BJ (cell line): ENCODE results near the gene CPXM1. TPM values are rescaled to one million over a fixed set of nuclear protein-coding genes. Genes with fewer than 3 reads are reported as not detected.

ENCODE experiments used
- CTCF ChIA-PET: fragments of 350-600 bp; formaldehyde crosslinking; extraction: SDS; loops from one replicate; lab custom pipeline; 2021; ENCODE audit warnings: antibody characterized with exemption, inconsistent platforms; lab: Yijun Ruan, JAX
- POLR2A ChIA-PET: fragments of 300-600 bp; sonication (Branson Sonifier 250); formaldehyde crosslinking; extraction: SDS; loops from one replicate; lab custom pipeline; 2021; ENCODE audit warnings: antibody characterized with exemption; lab: Charles Lee
- DNase-seq: peaks from one replicate; pipeline ENCODE4 v3.0.0-alpha.2; 2011; ENCODE audit warnings: low read depth
- H3K27me3 ChIP-seq: 2 replicates; pipeline ENCODE4 v1.6.0; 2011; ENCODE audit warnings: low read length; ENCODE audit not compliant: control insufficient read depth, insufficient read depth
- H3K36me3 ChIP-seq: 2 replicates; pipeline ENCODE4 v1.5.1; 2011; ENCODE audit warnings: low read length; ENCODE audit not compliant: control insufficient read depth, insufficient read depth
- H3K4me3 ChIP-seq: 2 replicates; pipeline ENCODE4 v1.5.1; 2011; ENCODE audit warnings: low read depth, mild to moderate bottlenecking, control low read depth, low read length
- polyA plus RNA-seq: library from polyadenylated mRNA; depleted of rRNA; stranded (reverse); fragments of >200 nt; gene quantifications from 2 replicates; pipeline ENCODE4 v1.2.3, GENCODE V29; 2011
- TF ChIP-seq, protein P1 (sequence below): IDR thresholded peaks from 2 replicates; pipeline ENCODE4 v1.5.1; 2011; ENCODE audit warnings: low read depth, mild to moderate bottlenecking, control low read depth, inconsistent platforms, low read length, moderate library complexity; ENCODE audit not compliant: insufficient read depth

The CPXM1 gene
- polyA plus RNA-seq, 1 experiment = 1.6 TPM

DNA sequence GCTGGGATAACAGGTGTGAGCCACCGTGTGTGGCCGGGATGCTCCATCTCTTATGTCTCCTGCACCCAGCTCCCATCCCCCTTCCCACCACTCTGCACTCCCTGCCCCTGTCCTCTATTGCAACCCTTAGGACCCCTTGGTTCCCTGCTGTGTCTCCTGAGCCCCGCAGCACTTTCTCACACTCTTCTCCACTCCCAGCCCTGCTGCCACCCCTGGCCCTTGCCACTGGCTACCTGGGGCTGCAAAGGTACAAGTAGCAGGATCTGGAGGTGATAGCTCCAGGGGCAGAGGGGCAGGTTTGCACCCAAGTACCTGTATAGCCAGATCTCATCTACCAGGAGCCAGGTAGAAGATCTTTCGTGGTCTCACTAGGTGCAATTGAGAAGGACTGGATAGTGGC, 6.6 kb upstream of the CPXM1 start:
- H3K36me3 ChIP-seq = no peaks in the 10 kb centered on the region
- no peak for DNase-seq
- H3K27me3 ChIP-seq = peaks cover 22% of the 10 kb centered on the region
- ChIA-PET POLR2A (no interaction called here), CTCF (no interaction called here)
- TF ChIP-seq, protein P1, sequence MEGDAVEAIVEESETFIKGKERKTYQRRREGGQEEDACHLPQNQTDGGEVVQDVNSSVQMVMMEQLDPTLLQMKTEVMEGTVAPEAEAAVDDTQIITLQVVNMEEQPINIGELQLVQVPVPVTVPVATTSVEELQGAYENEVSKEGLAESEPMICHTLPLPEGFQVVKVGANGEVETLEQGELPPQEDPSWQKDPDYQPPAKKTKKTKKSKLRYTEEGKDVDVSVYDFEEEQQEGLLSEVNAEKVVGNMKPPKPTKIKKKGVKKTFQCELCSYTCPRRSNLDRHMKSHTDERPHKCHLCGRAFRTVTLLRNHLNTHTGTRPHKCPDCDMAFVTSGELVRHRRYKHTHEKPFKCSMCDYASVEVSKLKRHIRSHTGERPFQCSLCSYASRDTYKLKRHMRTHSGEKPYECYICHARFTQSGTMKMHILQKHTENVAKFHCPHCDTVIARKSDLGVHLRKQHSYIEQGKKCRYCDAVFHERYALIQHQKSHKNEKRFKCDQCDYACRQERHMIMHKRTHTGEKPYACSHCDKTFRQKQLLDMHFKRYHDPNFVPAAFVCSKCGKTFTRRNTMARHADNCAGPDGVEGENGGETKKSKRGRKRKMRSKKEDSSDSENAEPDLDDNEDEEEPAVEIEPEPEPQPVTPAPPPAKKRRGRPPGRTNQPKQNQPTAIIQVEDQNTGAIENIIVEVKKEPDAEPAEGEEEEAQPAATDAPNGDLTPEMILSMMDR = no peak
- no peak overlapping the region for H3K4me3 ChIP-seq

DNA sequence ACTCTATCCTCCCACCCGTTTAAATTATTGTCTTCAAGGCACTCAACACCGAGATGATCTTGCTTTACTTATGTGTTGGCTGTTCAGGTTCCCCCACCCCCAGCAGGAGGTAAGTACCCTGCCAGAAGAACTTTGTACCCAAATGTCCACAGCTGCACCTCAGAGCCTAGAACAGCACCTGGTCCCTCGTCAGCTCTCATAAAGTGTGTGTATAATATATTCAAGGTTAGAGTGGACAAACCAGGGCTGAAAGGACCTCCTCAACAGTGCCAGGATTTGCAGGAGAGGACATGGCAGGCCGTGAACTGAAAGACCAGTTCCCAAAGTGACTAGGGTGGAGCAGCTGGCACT, 5.9 kb upstream of the CPXM1 start:
- H3K4me3 ChIP-seq = no peak overlapping the region
- ChIA-PET CTCF (no interaction called here), POLR2A (no interaction called here)
- TF ChIP-seq, protein P1 = no peak
- H3K36me3 ChIP-seq = no peaks in the 10 kb centered on the region
- DNase-seq = no peak
- peaks cover 26% of the 10 kb centered on the region for H3K27me3 ChIP-seq

- H3K36me3 ChIP-seq = no peaks in the 10 kb centered on the region
- ChIA-PET POLR2A (no interaction called here), CTCF (no interaction called here)
- TF ChIP-seq, protein P1 = no peak
- no peak for DNase-seq
- H3K4me3 ChIP-seq = no peak overlapping the region
- peaks cover 31% of the 10 kb centered on the region for H3K27me3 ChIP-seq
These were observed 5.4 kb upstream of the CPXM1 start for GRCh38 chr20:2805689-2806350.

DNA sequence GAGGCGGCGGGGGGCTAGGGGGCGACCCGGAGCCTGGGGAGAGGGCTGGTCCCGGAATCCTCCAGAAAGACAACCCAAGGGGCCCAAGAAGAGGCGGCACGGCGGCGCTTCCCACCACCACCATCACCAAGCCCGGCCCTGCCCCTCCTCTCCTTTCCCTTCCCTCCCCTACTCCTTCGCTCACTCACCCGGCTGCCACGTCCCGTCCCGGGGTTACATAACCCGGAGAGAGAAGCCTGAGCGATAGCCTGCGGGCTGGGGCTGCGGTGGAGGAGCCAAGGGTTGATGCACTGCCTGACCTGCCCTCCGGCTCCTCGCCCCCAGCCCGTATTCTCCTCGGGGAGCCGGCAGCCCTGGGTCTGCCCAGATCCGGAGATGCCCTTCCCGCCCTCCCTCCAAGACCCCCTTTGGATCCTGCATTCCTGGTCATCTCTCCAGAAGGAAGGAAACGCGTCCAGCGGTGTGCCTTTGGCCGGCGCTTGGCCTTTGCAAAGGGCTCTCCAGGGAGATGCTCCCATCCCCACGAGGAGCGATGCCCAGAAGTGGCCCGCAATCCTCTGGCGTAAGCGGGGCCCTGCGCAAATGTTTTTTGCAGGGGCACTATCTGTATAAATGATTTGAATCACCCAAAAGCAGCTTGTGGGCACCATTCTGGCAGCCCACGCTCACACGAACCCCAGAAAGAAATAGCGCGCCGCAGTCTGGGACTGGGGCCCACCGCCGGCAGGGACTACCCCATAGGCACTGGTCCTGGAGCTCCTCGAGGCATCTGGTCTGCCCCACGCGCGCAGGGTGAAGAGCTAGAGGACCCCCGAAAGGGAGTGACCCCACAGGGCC, 4.6 kb upstream of the CPXM1 start:
- ChIA-PET CTCF (interaction anchor here (1.2 kb wide), 1 partner anchor 13 kb away, joined by 3 read pairs; no protein-coding TSS in a partner anchor), POLR2A (no interaction called here)
- no peak overlapping the region for H3K4me3 ChIP-seq
- DNase-seq = no peak
- H3K27me3 ChIP-seq = peaks cover 35% of the 10 kb centered on the region
- H3K36me3 ChIP-seq = no peaks in the 10 kb centered on the region
- TF ChIP-seq, protein P1 = no peak

GRCh38 chr20:2804041-2804828, 3.8 kb upstream of the CPXM1 start:
- POLR2A ChIA-PET = no interaction called here
- CTCF ChIA-PET = interaction anchor here (1.2 kb wide), 1 partner anchor 14 kb away, joined by 3 read pairs; no protein-coding TSS in a partner anchor
- TF ChIP-seq, protein P1 = no peak
- no peak for DNase-seq
- Histone ChIP-seq H3K4me3 (no peak overlapping the region), H3K36me3 (no peaks in the 10 kb centered on the region), H3K27me3 (peaks cover 43% of the 10 kb centered on the region)
